GM13977 (cell line): ENCODE data around the gene DFFA.
"Not testable (repeated sequence)": the region's sequence is repeated elsewhere in the genome, so short reads cannot be mapped to it uniquely, and the experiment has no call there.

Experiments used
- DNase-seq: peaks from one replicate; pipeline ENCODE4 v3.0.0; 2012; ENCODE audit warnings: low spot score
- in situ Hi-C: fragments of 300-500 bp; cut with MboI; formaldehyde crosslinking; loops from one replicate; pipeline ENCODE4 v1.12.0; 2022; ENCODE audit warnings: low sequenced_read_pairs, low pct_unique_long_range_greater_than_20kb, mixed read lengths, inconsistent platforms; ENCODE audit not compliant: unreplicated experiment
- TF ChIP-seq, protein P1 (sequence below): IDR thresholded peaks from 2 replicates; pipeline ENCODE4 v1.5.1; 2012; ENCODE audit warnings: mild to moderate bottlenecking, control low read depth; ENCODE audit not compliant: insufficient read depth; ENCODE audit errors: extremely low read depth, missing control alignments

DFFA gene

GRCh38 chr1:10510520-10511493 is 38.5 kb upstream of the DFFA start:
- in situ Hi-C loops = loop anchor here (25.0 kb wide), 1 partner anchor 426 kb away; no protein-coding TSS in a partner anchor
- peak; percentile 89 for DNase-seq
- TF ChIP-seq, protein P1, sequence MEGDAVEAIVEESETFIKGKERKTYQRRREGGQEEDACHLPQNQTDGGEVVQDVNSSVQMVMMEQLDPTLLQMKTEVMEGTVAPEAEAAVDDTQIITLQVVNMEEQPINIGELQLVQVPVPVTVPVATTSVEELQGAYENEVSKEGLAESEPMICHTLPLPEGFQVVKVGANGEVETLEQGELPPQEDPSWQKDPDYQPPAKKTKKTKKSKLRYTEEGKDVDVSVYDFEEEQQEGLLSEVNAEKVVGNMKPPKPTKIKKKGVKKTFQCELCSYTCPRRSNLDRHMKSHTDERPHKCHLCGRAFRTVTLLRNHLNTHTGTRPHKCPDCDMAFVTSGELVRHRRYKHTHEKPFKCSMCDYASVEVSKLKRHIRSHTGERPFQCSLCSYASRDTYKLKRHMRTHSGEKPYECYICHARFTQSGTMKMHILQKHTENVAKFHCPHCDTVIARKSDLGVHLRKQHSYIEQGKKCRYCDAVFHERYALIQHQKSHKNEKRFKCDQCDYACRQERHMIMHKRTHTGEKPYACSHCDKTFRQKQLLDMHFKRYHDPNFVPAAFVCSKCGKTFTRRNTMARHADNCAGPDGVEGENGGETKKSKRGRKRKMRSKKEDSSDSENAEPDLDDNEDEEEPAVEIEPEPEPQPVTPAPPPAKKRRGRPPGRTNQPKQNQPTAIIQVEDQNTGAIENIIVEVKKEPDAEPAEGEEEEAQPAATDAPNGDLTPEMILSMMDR = no peak

- in situ Hi-C loops = loop anchor here (25.0 kb wide), 1 partner anchor 427 kb away; no protein-coding TSS in a partner anchor
- DNase-seq = no peak
- TF ChIP-seq, protein P1 = no peak
These were observed 37.6 kb upstream of the DFFA start for GRCh38 chr1:10509809-10510509.

GRCh38 chr1:10508511-10508951 is 36.2 kb upstream of the DFFA start:
- TF ChIP-seq, protein P1 = no peak
- in situ Hi-C loops = loop anchor here (25.0 kb wide), 1 partner anchor 429 kb away; no protein-coding TSS in a partner anchor
- no peak for DNase-seq

- in situ Hi-C loops = loop anchor here (25.0 kb wide), 1 partner anchor 430 kb away; no protein-coding TSS in a partner anchor
- DNase-seq = peak; percentile 72
- TF ChIP-seq, protein P1 = peak; percentile 86
These were observed 35.0 kb upstream of the DFFA start for GRCh38 chr1:10507111-10507879.

DNA sequence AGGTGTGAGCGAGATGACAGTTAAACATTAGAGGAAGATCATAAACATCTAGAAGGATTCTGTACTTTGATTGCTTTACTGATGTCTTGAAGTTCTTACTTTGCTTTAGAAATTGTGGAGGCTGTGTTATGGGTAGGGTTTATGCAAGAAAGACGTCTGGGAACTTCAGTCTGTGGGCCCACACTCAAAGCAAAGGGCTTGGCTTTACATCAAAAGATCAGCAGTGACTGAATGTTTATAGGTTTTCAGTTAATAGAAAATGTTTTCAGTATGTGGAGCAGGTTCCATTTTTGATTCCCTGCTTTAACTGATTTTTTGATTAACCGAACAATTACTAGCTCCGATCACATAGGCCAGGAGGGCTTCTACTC is 34.3 kb upstream of the DFFA start:
- no peak for DNase-seq
- TF ChIP-seq, protein P1 = no peak
- in situ Hi-C loops = loop anchor here (25.0 kb wide), 1 partner anchor 431 kb away; no protein-coding TSS in a partner anchor

DNA sequence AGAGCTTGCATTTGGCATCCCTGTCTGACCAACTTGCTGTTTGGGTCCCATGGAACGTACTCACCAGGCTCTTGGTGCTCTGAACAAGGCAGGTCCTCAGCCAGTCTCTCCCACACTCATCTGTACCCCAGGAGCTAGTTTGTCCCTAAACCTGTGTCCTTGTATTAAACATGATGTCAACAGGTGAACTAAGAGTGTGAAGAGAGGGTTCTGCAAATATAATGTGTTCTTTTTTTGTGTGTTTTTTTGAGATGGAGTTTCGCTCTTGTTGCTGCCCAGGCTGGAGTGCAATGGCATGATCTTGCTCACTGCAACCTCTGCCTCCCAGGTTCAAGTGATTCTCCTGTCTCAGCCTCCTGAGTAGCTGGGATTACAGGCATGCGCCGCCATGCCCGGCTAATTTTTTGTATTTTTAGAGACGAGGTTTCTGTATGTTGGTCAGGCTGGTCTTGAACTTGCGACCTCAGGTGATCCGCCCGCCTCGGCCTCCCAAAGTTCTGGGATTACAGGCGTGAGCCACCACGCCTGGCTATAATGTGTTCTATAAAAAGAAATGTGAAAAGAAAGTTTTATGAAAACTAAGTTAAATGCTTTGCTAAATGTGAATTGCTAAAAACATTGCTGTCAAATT is 33.8 kb upstream of the DFFA start:
- DNase-seq = not testable (repeated sequence)
- in situ Hi-C loops = loop anchor here (25.0 kb wide), 1 partner anchor 431 kb away; no protein-coding TSS in a partner anchor
